GM23338 (cell line): ENCODE measurements around the gene IGF1R. TPM values are rescaled to one million over a fixed set of nuclear protein-coding genes. Genes with fewer than 3 reads are reported as not detected.

Source experiments
- CTCF ChIP-seq, 2 experiments: fragments of 200-600 bp in 1 of 2; sonication (generic) in 1 of 2; conservative IDR thresholded peaks; 2 replicates each; pipeline versions ENCODE4 v1.5.1 to v1.6.1; 2016 to 2017; ENCODE audit warnings: antibody characterized with exemption in 2 of 2, low read depth in 2 of 2, mild to moderate bottlenecking in 2 of 2, moderate library complexity in 1 of 2
- ETS1 ChIP-seq: IDR thresholded peaks from 2 replicates; pipeline ENCODE4 v1.6.1; 2016; ENCODE audit warnings: antibody characterized with exemption
- JUNB ChIP-seq: IDR thresholded peaks from one replicate; pipeline ENCODE4 v1.6.1; 2016; ENCODE audit warnings: antibody characterized with exemption; ENCODE audit not compliant: unreplicated experiment
- NANOG ChIP-seq: IDR thresholded peaks from 2 replicates; pipeline ENCODE4 v1.6.1; 2016; ENCODE audit warnings: antibody characterized with exemption, borderline replicate concordance
- POLR2AphosphoS5 ChIP-seq: IDR thresholded peaks from 2 replicates; pipeline ENCODE4 v1.6.1; 2016; ENCODE audit warnings: antibody characterized with exemption, low read depth
- ZNF331 ChIP-seq: fragments of 250-450 bp; sonication (Bioruptor Pico); IDR thresholded peaks from 2 replicates; pipeline ENCODE4 v1.5.0; 2020; ENCODE audit warnings: low read depth, mild to moderate bottlenecking, moderate library complexity
- polyA plus RNA-seq: library from polyadenylated mRNA; unstranded; fragments of >200 nt; fragmentation: Nextera tagmentation; extraction: Ambion mirVana; gene quantifications from 2 replicates; pipeline ENCODE4 v1.2.1, GENCODE V29; 2016
- total RNA-seq: library from RNA; depleted of rRNA; stranded (reverse); fragments of >200 nt; shearing (Covaris generic); gene quantifications from 2 replicates; pipeline ENCODE4 v1.2.3, GENCODE V29; 2014
- TF ChIP-seq, protein P1 (sequence below): fragments of 250-450 bp; sonication (Bioruptor Pico); IDR thresholded peaks from 2 replicates; pipeline ENCODE4 v1.5.0; 2020; ENCODE audit warnings: mild to moderate bottlenecking, moderate library complexity

Gene IGF1R
- total and polyA plus RNA-seq, 2 experiments from 2014 or later = 20.4 to 92.2 TPM

DNA sequence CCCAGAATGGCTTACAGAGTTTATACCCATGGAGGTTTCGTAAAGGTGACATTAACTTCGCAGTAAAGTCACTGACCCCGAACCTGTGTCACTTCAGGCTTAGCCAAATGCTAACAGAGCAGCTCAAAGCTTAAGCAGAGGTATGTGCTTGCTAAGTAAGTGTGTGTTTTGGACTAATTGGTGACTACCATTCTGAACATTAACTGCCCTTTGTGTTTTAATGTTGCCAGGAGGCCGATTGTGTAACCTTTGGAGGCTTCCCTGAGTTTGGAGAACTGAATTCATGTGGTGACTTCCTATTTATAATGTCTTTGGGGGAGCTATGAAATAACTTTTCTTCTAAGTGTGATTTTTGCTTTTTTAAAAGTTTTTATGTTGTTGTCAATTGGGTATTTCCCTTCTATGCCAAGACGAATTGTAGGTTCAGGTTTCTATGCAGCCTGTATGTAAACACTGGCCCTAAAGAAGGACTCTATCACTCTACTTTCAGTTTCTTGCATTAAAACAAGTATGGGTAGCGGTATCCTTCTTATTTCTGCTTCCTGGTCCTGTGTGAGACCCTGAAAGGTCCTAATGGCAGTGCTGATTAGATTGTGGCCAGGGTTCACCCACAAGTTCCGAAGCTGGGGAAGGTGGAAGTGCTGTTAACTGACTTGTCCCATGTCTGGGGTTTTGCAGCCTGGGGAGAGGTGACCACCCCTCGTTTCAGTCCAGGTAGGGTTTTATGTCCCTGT, 86.3 kb downstream of the IGF1R start (continued):
- TF ChIP-seq, protein P1, sequence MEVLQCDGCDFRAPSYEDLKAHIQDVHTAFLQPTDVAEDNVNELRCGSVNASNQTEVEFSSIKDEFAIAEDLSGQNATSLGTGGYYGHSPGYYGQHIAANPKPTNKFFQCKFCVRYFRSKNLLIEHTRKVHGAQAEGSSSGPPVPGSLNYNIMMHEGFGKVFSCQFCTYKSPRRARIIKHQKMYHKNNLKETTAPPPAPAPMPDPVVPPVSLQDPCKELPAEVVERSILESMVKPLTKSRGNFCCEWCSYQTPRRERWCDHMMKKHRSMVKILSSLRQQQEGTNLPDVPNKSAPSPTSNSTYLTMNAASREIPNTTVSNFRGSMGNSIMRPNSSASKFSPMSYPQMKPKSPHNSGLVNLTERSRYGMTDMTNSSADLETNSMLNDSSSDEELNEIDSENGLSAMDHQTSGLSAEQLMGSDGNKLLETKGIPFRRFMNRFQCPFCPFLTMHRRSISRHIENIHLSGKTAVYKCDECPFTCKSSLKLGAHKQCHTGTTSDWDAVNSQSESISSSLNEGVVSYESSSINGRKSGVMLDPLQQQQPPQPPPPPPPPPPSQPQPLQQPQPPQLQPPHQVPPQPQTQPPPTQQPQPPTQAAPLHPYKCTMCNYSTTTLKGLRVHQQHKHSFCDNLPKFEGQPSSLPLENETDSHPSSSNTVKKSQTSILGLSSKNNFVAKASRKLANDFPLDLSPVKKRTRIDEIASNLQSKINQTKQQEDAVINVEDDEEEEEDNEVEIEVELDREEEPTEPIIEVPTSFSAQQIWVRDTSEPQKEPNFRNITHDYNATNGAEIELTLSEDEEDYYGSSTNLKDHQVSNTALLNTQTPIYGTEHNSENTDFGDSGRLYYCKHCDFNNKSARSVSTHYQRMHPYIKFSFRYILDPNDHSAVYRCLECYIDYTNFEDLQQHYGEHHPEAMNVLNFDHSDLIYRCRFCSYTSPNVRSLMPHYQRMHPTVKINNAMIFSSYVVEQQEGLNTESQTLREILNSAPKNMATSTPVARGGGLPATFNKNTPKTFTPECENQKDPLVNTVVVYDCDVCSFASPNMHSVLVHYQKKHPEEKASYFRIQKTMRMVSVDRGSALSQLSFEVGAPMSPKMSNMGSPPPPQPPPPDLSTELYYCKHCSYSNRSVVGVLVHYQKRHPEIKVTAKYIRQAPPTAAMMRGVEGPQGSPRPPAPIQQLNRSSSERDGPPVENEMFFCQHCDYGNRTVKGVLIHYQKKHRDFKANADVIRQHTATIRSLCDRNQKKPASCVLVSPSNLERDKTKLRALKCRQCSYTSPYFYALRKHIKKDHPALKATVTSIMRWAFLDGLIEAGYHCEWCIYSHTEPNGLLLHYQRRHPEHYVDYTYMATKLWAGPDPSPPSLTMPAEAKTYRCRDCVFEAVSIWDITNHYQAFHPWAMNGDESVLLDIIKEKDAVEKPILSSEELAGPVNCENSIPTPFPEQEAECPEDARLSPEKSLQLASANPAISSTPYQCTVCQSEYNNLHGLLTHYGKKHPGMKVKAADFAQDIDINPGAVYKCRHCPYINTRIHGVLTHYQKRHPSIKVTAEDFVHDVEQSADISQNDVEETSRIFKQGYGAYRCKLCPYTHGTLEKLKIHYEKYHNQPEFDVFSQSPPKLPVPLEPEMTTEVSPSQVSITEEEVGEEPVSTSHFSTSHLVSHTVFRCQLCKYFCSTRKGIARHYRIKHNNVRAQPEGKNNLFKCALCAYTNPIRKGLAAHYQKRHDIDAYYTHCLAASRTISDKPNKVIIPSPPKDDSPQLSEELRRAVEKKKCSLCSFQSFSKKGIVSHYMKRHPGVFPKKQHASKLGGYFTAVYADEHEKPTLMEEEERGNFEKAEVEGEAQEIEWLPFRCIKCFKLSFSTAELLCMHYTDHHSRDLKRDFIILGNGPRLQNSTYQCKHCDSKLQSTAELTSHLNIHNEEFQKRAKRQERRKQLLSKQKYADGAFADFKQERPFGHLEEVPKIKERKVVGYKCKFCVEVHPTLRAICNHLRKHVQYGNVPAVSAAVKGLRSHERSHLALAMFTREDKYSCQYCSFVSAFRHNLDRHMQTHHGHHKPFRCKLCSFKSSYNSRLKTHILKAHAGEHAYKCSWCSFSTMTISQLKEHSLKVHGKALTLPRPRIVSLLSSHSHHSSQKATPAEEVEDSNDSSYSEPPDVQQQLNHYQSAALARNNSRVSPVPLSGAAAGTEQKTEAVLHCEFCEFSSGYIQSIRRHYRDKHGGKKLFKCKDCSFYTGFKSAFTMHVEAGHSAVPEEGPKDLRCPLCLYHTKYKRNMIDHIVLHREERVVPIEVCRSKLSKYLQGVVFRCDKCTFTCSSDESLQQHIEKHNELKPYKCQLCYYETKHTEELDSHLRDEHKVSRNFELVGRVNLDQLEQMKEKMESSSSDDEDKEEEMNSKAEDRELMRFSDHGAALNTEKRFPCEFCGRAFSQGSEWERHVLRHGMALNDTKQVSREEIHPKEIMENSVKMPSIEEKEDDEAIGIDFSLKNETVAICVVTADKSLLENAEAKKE (CRISPR knock-in tag) = no peak
- TF ChIP-seq ETS1 (no peak), JUNB (no peak), NANOG (no peak), CTCF (conservative IDR thresholded peaks at IDR 0.05; ENCODE audit: low read depth in 2 of 2) (no peak), ZNF331 (CRISPR knock-in tag) (no peak), POLR2AphosphoS5 (no peak)
